Adrenal gland (tissue), 5 donors: Measurements from ENCODE around the gene NPPB.

Source experiments
- CTCF ChIP-seq, 6 experiments: fragments of 450-650 bp in 4 of 6; fragments of 200-600 bp in 2 of 6; sonication (generic) in 1 of 6; IDR thresholded peaks; 1 replicate in 5 of 6; 2 replicates in 1 of 6; pipeline versions ENCODE4 v1.5.1 to v1.8.0; 2016 to 2021; ENCODE audit warnings: antibody characterized with exemption in 6 of 6, mild to moderate bottlenecking in 2 of 6, moderate library complexity in 1 of 6
- POLR2A ChIP-seq, 2 donors: fragments of 450-650 bp; IDR thresholded peaks; one replicate each; pipeline ENCODE4 v1.6.1; 2017; ENCODE audit warnings: antibody characterized with exemption in 2 of 2, mild to moderate bottlenecking in 2 of 2, moderate library complexity in 1 of 2
- donor health status: DM: no; HTN: no; CAD: no.

DNA sequence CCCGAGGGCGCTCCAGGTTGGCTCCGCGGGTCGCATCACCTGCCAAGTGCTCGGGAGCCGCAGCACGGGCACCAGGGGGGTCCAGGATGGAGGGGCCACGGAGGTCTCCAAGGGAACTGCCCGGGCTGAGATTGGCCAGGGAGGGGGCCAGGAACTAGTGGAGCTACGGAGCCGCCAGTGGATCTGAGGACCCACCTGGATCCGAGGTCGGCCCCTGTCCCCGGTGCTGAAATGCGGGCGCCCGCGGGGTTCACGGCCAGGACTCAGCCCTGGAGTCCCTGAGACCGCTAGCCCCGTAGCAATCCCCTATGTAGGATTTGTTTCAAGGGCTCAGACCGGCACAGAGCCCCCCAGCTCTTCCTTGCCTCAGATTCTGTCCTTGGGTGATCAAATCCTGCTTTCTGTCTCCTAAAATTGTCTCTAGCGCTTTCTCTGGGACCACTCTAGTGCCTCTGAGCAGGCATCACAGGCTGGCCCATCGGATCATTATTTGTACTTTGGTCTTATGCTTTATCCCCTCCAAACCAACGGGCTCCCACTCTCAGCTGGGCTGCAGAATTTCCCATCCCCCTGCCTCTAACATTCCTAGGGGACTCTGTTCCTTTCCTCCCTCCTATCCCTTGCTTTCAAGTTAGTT lies 40.2 kb upstream of the NPPB start:
- no peak for TF ChIP-seq CTCF (IDR thresholded peaks at IDR 0.05)
- no peak for TF ChIP-seq POLR2A (IDR thresholded peaks at IDR 0.05)
